GM12878 (cell line): ENCODE data around the gene RBM44. TPM values are rescaled to one million over a fixed set of nuclear protein-coding genes. Genes with fewer than 3 reads are reported as not detected.

Experiments used
- ATAC-seq: fragments of 200-7000 bp; cut with Tn5 transposase; 3 replicates; pipeline ENCODE4 v1.9.1; 2020; ENCODE audit warnings: mild to moderate bottlenecking, moderate library complexity
- BruUV-seq: library from RNA; stranded (reverse); fragments of 400-500 nt; replicated peaks from 2 replicates; lab custom pipeline; 2021; lab: Mats Ljungman, UMichigan
- CTCF ChIA-PET: fragments of 300-600 bp; sonication (Branson Sonifier 250); formaldehyde crosslinking; extraction: SDS; loops from one replicate; lab custom pipeline; 2021; ENCODE audit warnings: inconsistent platforms; lab: Yijun Ruan, JAX
- POLR2A ChIA-PET: fragments of 350-600 bp; formaldehyde crosslinking; extraction: SDS; loops from one replicate; lab custom pipeline; 2021; ENCODE audit warnings: inconsistent platforms; lab: Charles Lee
- RAD21 ChIA-PET: fragments of 300-600 bp; sonication (Branson Sonifier 250); formaldehyde crosslinking; loops from one replicate; lab custom pipeline; 2023; ENCODE audit warnings: antibody characterized with exemption; ENCODE audit not compliant: unreplicated experiment; lab: Charles Lee
- SMC1A ChIA-PET: fragments of 300-600 bp; sonication (Branson Sonifier 250); formaldehyde crosslinking; loops from one replicate; lab custom pipeline; 2023; ENCODE audit not compliant: unreplicated experiment, uncharacterized antibody; lab: Charles Lee
- DNase-seq: peaks from one replicate; pipeline ENCODE4 v3.0.0-alpha.2; 2011; ENCODE audit warnings: low read depth, low spot score
- FAIRE-seq: peaks from 3 replicates; lab custom pipeline; 2011; peaks lifted over from hg19 to GRCh38; lab: Jason Lieb, UNC
- H2AFZ ChIP-seq: 2 replicates; pipeline ENCODE4 v1.6.0; 2011; ENCODE audit warnings: low read depth, low read length, control low read depth; ENCODE audit not compliant: control insufficient read depth
- H3K27ac ChIP-seq: 2 replicates; pipeline ENCODE4 v1.5.1; 2011; ENCODE audit warnings: control low read depth; ENCODE audit not compliant: control insufficient read depth, insufficient read depth
- H3K27me3 ChIP-seq, 2 experiments: replicated peaks in 1 of 2; 2 replicates each; pipeline versions ENCODE4 v1.6.0 to v1.6.1; 2011; ENCODE audit warnings: low read length in 1 of 2; ENCODE audit not compliant: control insufficient read depth in 2 of 2, insufficient read depth in 2 of 2
- H3K36me3 ChIP-seq, 2 experiments: 2 replicates each; pipeline ENCODE4 v1.5.1; 2011; ENCODE audit warnings: low read length in 1 of 2; ENCODE audit not compliant: control insufficient read depth in 2 of 2, insufficient read depth in 2 of 2
- H3K4me1 ChIP-seq: 2 replicates; pipeline ENCODE4 v1.6.1; 2011; ENCODE audit warnings: mild to moderate bottlenecking, low read length, moderate library complexity, mixed read lengths; ENCODE audit not compliant: control insufficient read depth, insufficient read depth
- H3K4me2 ChIP-seq: 2 replicates; pipeline ENCODE4 v1.6.0; 2011; ENCODE audit warnings: control low read depth; ENCODE audit not compliant: control insufficient read depth, insufficient read depth
- H3K4me3 ChIP-seq: fragments of 200-600 bp; sonication (generic); 2 replicates; pipeline ENCODE4 v1.5.1; 2016
- H3K79me2 ChIP-seq: 2 replicates; pipeline ENCODE4 v1.6.0; 2011; ENCODE audit warnings: low read length; ENCODE audit not compliant: control insufficient read depth, insufficient read depth
- H3K9ac ChIP-seq: 2 replicates; pipeline ENCODE4 v1.8.0; 2011; ENCODE audit warnings: low read length, control low read depth, mixed read lengths; ENCODE audit not compliant: control insufficient read depth, insufficient read depth
- H3K9me3 ChIP-seq: replicated peaks from 3 replicates; pipeline ENCODE4 v1.5.1; 2011; ENCODE audit warnings: mild to moderate bottlenecking, low read length; ENCODE audit not compliant: control insufficient read depth, insufficient read depth
- H4K20me1 ChIP-seq: 2 replicates; pipeline ENCODE4 v1.6.0; 2011; ENCODE audit not compliant: control insufficient read depth, insufficient read depth
- EGR1 ChIP-seq, 2 experiments: IDR thresholded peaks; 1 replicate in 1 of 2; 2 replicates in 1 of 2; pipeline ENCODE4 v1.6.1; 2011 to 2012; ENCODE audit warnings: low read depth in 2 of 2, low read length in 2 of 2, borderline replicate concordance in 1 of 2, mild to moderate bottlenecking in 1 of 2, moderate library complexity in 1 of 2
- FOS ChIP-seq: IDR thresholded peaks from 3 replicates; pipeline ENCODE4 v1.6.1; 2011; ENCODE audit warnings: borderline replicate concordance; ENCODE audit not compliant: insufficient read length; ENCODE audit errors: extremely low read depth
- SMAD5 ChIP-seq: IDR thresholded peaks from 2 replicates; pipeline ENCODE4 v1.6.1; 2016; ENCODE audit warnings: antibody characterized with exemption, low read depth
- WGBS: methylation state at CpG from one replicate; pipeline ENCODE4 v1.1.6; 2016; ENCODE audit warnings: low lambda C conversion rate; ENCODE audit not compliant: insufficient replicate concordance, insufficient coverage; ENCODE audit errors: missing lambda C conversion rate; 5-methylcytosine and 5-hydroxymethylcytosine counted together
- in situ Hi-C: fragments of 300-500 bp; cut with MboI; formaldehyde crosslinking; loops from 9 replicates; pipeline ENCODE4 v1.14.3; 2018; ENCODE audit warnings: mixed read lengths
- intact Hi-C: fragments of 100-400 bp; cut with micrococcal nuclease; formaldehyde crosslinking; loops from one replicate; pipeline ENCODE4 v1.14.2; 2022; ENCODE audit not compliant: unreplicated experiment
- polyA plus RNA-seq, 11 experiments: library from polyadenylated mRNA; depleted of rRNA in 4 of 11; unstranded in 6 of 11; stranded (reverse) in 5 of 11; fragments of >200 nt; fragmentation: Nextera tagmentation in 4 of 11; fragmentation: Illumina TruSeq in 1 of 11; extraction: Ambion mirVana in 4 of 11; extraction: Trizol in 1 of 11; gene quantifications; 1 replicate in 1 of 11; 2 replicates in 10 of 11; pipeline versions ENCODE4 v1.2.1 to v1.2.3, GENCODE V29; 2011 to 2016; ENCODE audit warnings: inconsistent platforms in 2 of 11, missing spikeins in 2 of 11, low read depth in 1 of 11
- total RNA-seq, 4 experiments: library from RNA; depleted of rRNA in 3 of 4; stranded (reverse); fragments of >200 nt in 3 of 4; fragmentation: Illumina TruSeq in 1 of 4; extraction: Trizol in 1 of 4; gene quantifications; 2 replicates each; pipeline versions ENCODE4 v1.2.1 to v1.2.3, GENCODE V29; 2013 to 2021
- TF ChIP-seq, protein P1 (sequence below): fragments of 450-650 bp; formaldehyde crosslinking; IDR thresholded peaks from 2 replicates; pipeline ENCODE4 v1.5.0; 2022; ENCODE audit warnings: mild to moderate bottlenecking, missing genetic modification characterization
- TF ChIP-seq, protein P2 (sequence below): fragments of 450-650 bp; IDR thresholded peaks from 2 replicates; pipeline ENCODE4 v1.6.1; 2016; ENCODE audit warnings: mild to moderate bottlenecking, moderate library complexity, borderline replicate concordance
- TF ChIP-seq, protein P3 (sequence below): fragments of 450-650 bp; formaldehyde crosslinking; IDR thresholded peaks from 2 replicates; pipeline ENCODE4 v1.4.0; 2022; ENCODE audit warnings: mild to moderate bottlenecking, moderate library complexity
- TF ChIP-seq, protein P4 (sequence below): fragments of 450-650 bp; IDR thresholded peaks from 2 replicates; pipeline ENCODE4 v1.6.1; 2017; ENCODE audit warnings: mild to moderate bottlenecking, moderate library complexity

Gene RBM44
- total and polyA plus RNA-seq, 10 of the 15 experiments (the other 5 are each of a cell fraction or from before 2014, with no cell fraction given) = 0.14 to 1.4 (median 0.62) TPM; not detected in 1

DNA sequence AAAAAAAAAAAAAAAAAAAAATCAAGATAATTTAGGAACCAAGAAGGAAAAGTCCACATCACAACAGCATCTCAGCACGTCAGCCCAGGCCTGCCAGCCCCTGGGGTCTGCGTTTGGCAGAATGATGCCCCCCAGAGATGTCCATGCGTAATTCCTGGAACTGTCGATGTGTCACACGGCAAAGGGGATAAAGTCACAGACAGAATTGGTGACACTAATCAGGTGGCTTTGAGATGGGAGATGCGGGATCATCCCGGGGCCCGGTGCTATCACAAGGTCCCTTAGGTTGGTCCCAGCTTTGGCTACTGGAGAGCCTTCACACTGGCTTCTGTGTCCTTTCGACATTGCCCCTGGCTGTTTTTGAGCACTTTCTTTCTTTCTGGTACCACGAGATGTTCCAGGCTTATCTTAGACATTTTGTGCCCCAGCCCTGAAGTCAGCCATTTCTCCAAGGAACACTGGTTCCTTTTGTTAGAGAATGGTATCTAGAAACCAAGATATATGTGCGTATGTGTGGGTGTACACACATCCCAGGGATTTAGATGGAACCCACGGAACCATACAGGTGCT is 81.5 kb downstream of the RBM44 start:
- 70% methylated on average over 12 of the region's 12 CpGs for WGBS
- TF ChIP-seq FOS (no peak), SMAD5 (no peak), EGR1 (IDR thresholded peaks at IDR 0.05; ENCODE audit: borderline replicate concordance in 1 of 2, low read depth in 2 of 2, low read length in 2 of 2) (no peak)
- TF ChIP-seq, protein P1, sequence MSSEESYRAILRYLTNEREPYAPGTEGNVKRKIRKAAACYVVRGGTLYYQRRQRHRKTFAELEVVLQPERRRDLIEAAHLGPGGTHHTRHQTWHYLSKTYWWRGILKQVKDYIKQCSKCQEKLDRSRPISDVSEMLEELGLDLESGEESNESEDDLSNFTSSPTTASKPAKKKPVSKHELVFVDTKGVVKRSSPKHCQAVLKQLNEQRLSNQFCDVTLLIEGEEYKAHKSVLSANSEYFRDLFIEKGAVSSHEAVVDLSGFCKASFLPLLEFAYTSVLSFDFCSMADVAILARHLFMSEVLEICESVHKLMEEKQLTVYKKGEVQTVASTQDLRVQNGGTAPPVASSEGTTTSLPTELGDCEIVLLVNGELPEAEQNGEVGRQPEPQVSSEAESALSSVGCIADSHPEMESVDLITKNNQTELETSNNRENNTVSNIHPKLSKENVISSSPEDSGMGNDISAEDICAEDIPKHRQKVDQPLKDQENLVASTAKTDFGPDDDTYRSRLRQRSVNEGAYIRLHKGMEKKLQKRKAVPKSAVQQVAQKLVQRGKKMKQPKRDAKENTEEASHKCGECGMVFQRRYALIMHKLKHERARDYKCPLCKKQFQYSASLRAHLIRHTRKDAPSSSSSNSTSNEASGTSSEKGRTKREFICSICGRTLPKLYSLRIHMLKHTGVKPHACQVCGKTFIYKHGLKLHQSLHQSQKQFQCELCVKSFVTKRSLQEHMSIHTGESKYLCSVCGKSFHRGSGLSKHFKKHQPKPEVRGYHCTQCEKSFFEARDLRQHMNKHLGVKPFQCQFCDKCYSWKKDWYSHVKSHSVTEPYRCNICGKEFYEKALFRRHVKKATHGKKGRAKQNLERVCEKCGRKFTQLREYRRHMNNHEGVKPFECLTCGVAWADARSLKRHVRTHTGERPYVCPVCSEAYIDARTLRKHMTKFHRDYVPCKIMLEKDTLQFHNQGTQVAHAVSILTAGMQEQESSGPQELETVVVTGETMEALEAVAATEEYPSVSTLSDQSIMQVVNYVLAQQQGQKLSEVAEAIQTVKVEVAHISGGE (CRISPR knock-in tag) = no peak
- TF ChIP-seq, protein P2, sequence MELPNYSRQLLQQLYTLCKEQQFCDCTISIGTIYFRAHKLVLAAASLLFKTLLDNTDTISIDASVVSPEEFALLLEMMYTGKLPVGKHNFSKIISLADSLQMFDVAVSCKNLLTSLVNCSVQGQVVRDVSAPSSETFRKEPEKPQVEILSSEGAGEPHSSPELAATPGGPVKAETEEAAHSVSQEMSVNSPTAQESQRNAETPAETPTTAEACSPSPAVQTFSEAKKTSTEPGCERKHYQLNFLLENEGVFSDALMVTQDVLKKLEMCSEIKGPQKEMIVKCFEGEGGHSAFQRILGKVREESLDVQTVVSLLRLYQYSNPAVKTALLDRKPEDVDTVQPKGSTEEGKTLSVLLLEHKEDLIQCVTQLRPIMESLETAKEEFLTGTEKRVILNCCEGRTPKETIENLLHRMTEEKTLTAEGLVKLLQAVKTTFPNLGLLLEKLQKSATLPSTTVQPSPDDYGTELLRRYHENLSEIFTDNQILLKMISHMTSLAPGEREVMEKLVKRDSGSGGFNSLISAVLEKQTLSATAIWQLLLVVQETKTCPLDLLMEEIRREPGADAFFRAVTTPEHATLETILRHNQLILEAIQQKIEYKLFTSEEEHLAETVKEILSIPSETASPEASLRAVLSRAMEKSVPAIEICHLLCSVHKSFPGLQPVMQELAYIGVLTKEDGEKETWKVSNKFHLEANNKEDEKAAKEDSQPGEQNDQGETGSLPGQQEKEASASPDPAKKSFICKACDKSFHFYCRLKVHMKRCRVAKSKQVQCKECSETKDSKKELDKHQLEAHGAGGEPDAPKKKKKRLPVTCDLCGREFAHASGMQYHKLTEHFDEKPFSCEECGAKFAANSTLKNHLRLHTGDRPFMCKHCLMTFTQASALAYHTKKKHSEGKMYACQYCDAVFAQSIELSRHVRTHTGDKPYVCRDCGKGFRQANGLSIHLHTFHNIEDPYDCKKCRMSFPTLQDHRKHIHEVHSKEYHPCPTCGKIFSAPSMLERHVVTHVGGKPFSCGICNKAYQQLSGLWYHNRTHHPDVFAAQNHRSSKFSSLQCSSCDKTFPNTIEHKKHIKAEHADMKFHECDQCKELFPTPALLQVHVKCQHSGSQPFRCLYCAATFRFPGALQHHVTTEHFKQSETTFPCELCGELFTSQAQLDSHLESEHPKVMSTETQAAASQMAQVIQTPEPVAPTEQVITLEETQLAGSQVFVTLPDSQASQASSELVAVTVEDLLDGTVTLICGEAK = no peak
- TF ChIP-seq, protein P3, sequence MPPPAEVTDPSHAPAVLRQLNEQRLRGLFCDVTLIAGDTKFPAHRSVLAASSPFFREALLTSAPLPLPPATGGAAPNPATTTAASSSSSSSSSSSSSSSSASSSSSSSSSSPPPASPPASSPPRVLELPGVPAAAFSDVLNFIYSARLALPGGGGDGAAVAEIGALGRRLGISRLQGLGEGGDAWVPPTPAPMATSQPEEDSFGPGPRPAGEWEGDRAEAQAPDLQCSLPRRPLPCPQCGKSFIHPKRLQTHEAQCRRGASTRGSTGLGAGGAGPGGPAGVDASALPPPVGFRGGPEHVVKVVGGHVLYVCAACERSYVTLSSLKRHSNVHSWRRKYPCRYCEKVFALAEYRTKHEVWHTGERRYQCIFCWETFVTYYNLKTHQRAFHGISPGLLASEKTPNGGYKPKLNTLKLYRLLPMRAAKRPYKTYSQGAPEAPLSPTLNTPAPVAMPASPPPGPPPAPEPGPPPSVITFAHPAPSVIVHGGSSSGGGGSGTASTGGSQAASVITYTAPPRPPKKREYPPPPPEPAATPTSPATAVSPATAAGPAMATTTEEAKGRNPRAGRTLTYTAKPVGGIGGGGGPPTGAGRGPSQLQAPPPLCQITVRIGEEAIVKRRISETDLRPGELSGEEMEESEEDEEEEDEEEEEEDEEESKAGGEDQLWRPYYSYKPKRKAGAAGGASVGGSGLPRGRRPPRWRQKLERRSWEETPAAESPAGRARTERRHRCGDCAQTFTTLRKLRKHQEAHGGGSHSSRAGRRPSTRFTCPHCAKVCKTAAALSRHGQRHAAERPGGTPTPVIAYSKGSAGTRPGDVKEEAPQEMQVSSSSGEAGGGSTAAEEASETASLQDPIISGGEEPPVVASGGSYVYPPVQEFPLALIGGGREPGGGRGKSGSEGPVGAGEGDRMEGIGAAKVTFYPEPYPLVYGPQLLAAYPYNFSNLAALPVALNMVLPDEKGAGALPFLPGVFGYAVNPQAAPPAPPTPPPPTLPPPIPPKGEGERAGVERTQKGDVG = no peak
- TF ChIP-seq, protein P4, sequence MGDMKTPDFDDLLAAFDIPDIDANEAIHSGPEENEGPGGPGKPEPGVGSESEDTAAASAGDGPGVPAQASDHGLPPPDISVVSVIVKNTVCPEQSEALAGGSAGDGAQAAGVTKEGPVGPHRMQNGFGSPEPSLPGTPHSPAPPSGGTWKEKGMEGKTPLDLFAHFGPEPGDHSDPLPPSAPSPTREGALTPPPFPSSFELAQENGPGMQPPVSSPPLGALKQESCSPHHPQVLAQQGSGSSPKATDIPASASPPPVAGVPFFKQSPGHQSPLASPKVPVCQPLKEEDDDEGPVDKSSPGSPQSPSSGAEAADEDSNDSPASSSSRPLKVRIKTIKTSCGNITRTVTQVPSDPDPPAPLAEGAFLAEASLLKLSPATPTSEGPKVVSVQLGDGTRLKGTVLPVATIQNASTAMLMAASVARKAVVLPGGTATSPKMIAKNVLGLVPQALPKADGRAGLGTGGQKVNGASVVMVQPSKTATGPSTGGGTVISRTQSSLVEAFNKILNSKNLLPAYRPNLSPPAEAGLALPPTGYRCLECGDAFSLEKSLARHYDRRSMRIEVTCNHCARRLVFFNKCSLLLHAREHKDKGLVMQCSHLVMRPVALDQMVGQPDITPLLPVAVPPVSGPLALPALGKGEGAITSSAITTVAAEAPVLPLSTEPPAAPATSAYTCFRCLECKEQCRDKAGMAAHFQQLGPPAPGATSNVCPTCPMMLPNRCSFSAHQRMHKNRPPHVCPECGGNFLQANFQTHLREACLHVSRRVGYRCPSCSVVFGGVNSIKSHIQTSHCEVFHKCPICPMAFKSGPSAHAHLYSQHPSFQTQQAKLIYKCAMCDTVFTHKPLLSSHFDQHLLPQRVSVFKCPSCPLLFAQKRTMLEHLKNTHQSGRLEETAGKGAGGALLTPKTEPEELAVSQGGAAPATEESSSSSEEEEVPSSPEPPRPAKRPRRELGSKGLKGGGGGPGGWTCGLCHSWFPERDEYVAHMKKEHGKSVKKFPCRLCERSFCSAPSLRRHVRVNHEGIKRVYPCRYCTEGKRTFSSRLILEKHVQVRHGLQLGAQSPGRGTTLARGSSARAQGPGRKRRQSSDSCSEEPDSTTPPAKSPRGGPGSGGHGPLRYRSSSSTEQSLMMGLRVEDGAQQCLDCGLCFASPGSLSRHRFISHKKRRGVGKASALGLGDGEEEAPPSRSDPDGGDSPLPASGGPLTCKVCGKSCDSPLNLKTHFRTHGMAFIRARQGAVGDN = no peak

More for the DNA sequence above, 81.5 kb downstream of the RBM44 start:
- H3K27me3 ChIP-seq = no peaks in the 10 kb centered on the region
- ChIA-PET CTCF (no interaction called here), SMC1A (no interaction called here), POLR2A (no interaction called here), RAD21 (no interaction called here)
- in situ Hi-C loops (no loop called here), intact Hi-C loops (no loop called here)
- H3K27ac ChIP-seq = no peak overlapping the region
- no TSS peak for BruUV-seq
- H3K4me3 ChIP-seq = no peak overlapping the region
- no peak overlapping the region for H3K9ac ChIP-seq
- H3K4me2 ChIP-seq = no peak overlapping the region
- no peaks in the 10 kb centered on the region for H3K4me1 ChIP-seq
- H3K36me3 ChIP-seq = no peaks in the 10 kb centered on the region
- no peaks in the 10 kb centered on the region for H3K9me3 ChIP-seq
- H4K20me1 ChIP-seq = no peaks in the 10 kb centered on the region
- DNase-seq = no peak
- no peak overlapping the region for H2AFZ ChIP-seq
- no peaks in the 10 kb centered on the region for H3K79me2 ChIP-seq
- FAIRE-seq = no peak
- no peak for ATAC-seq
